HuH-7.5 (cell line): ENCODE measurements around the gene PDK2.

Experiments
- DNase-seq: peaks from one replicate; pipeline ENCODE4 v3.0.0; 2011; ENCODE audit warnings: low spot score

The PDK2 gene

GRCh38 chr17:50079334-50080095, 15.6 kb upstream of the PDK2 start:
- no peak for DNase-seq

DNA sequence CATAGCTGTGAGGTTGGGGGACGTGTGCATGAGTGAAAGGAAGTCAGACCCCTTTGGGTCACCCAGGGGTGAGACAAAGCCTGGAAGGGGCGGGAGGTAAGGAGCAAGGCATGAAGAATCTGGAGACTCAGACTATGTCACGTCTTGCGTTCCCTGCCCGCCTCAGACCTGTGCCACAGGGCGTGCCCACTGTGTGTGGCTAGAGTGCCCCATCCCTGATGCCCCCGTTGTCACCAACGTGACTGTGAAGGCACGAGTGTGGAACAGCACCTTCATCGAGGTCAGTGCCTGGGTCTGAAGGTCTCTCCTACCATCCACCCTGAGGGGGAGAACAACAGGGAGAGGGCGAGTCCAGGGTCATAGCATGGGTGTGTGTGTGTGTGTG, 15.1 kb upstream of the PDK2 start:
- no peak for DNase-seq

GRCh38 chr17:50080827-50081226, 14.3 kb upstream of the PDK2 start:
- no peak for DNase-seq

GRCh38 chr17:50081757-50082156, 13.4 kb upstream of the PDK2 start:
- DNase-seq = no peak

DNA sequence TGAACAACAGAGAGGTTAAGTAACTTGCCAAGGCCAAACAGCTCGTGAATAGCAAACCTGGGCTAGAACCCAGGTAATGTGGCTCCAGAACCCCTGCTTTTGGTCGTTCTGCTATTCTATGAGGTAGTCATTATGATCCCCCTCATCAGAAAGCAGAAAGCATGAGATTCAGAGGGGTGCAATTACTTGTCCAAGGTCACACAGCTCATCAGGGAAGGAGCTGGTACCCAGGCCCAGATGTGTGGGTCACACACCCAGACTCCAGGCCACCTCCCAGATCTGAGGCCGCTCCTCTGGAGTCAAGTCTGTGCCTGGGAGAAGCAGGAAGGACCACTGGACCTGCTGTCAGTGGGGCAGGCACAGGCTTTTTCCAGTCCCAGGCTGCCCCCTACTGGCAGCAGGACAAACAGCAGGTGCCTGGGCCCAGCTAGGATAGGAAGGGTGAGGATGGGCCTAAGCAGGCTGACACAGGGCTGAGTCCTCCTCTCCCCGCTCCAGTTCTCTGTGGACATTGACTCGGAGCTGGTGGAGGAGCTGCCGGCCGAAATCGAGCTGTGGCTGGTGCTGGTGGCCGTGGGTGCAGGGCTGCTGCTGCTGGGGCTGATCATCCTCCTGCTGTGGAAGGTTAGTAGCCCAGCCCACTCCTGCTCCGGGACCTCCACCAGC, 7.8 kb upstream of the PDK2 start:
- DNase-seq = peak; percentile 90

GRCh38 chr17:50087912-50088405, 7.2 kb upstream of the PDK2 start:
- DNase-seq = no peak

DNA sequence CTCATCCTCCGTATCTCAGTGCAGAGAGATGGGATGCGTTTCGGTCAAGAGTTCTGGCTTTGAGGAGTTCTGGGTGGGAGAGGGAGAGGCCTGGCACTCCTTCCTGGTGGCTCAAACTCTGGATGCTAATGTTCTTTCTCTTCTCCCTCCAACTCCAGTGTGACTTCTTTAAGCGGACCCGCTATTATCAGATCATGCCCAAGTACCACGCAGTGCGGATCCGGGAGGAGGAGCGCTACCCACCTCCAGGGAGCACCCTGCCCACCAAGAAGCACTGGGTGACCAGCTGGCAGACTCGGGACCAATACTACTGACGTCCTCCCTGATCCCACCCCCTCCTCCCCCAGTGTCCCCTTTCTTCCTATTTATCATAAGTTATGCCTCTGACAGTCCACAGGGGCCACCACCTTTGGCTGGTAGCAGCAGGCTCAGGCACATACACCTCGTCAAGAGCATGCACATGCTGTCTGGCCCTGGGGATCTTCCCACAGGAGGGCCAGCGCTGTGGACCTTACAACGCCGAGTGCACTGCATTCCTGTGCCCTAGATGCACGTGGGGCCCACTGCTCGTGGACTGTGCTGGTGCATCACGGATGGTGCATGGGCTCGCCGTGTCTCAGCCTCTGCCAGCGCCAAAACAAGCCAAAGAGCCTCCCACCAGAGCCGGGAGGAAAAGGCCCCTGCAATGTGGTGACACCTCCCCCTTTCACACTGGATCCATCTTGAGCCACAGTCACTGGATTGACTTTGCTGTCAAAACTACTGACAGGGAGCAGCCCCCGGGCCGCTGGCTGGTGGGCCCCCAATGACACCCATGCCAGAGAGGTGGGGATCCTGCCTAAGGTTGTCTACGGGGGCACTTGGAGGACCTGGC, 6.0 kb upstream of the PDK2 start:
- DNase-seq = no peak

- no peak for DNase-seq
Measured at GRCh38 chr17:50090071-50090470, 5.1 kb upstream of the PDK2 start.

DNA sequence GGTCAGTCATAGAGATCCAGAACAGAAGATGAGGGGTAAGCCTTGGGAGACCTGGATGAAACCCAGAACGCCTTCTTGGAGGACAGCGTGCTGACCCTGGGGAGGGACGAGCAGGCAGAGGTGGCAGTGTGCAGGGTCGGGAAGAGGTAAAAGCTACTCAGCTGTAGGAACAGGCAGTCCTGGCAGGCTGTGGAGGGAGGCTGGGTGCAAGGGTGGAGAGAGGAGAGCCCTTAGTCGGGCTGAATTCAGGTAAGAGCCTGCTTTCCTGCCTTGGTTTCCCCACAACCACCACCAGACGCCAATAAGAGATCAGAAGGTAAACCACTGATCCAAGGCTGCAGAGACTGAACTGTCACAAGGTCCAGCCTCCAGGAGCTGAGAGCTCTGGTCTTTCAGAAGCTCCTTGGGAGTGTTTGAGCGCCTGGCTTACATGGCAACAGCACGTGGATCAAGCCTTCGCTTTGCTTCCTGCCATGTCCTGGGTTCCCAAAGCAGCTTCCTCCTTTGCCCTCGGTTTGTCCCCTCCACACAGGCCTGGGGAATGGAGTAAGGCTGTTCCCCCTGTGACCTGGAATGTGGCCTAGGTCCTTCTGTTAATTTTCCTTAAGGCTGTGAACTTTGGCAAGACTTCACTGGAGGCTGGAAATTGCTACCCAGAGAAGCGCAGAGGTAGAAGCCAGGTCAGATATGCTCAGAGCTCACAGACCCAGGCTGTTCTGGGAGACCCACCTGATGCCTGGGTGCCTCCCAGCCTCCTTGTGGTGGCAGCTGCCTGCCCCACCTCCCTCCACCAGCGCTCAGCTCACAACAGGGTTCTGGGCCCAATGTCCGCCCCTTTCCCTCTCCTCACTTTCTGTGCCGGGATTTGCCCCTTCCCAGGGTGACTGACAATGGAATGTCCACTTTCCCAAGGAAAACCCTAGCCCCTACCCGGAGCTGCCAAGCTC, 3.9 kb upstream of the PDK2 start:
- no peak for DNase-seq

DNA sequence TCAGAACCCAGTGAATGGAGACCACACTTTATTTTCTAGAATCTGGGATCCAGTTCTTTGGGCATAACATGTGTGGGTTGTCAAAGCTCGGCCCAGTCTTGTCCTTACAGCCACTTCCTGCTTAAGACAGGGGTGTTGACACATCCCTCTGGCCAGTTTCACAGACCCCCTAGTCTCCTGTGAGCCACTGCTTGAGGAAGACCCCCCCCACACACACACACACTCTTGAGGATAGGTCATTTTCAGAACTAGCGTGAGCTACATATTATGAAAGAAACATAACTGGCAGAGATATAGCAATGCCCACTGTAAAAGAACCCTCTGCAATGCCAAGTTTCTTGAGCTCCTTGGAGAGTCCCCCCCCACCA, 3.2 kb upstream of the PDK2 start:
- DNase-seq = no peak

GRCh38 chr17:50093246-50093645, 1.9 kb upstream of the PDK2 start:
- no peak for DNase-seq

DNA sequence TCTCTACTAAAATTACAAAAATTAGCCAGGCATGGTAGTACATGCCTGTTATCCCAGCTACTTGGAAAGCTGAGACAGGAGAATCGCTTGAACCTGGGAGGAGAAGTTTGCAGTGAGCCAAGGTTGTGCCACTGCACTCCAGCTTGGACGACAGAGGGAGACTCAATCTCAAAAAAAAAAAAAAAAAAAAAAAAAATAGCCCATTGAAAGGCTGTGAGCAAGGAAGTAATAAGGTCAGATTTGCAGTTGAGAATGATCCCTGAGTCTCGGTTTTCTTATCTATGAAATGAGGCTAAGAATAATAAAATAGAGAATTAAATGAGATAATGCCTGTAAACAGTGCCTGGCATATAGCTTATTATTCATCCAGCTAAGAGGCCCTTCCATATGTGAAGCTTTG, 1.3 kb upstream of the PDK2 start:
- no peak for DNase-seq

- DNase-seq = peak; percentile 87
Measured at GRCh38 chr17:50094243-50094752, 853 bp upstream of the PDK2 start.

GRCh38 chr17:50095626-50096037, 481 bp downstream of the PDK2 start:
- DNase-seq = no peak

- no peak for DNase-seq
Measured at GRCh38 chr17:50096092-50096491, 941 bp downstream of the PDK2 start.

- no peak for DNase-seq
Measured at GRCh38 chr17:50096758-50097157, 1.6 kb downstream of the PDK2 start.

DNA sequence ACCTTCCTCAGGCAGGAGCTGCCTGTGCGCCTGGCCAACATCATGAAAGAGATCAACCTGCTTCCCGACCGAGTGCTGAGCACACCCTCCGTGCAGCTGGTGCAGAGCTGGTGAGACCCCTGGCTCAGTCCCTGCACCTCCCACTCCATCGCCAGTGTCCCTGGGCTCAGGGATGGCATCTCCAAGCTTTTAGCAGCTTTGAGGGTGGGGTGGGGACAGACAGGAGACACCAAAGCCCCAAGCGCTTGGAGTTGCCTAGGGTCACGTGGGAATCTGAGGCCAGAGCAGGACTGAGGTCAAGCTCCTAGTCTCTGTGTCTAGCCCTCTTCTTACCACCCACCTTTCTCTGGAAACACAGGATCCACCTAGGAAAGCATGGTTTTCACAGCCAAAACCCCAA, 2.3 kb downstream of the PDK2 start:
- no peak for DNase-seq

DNA sequence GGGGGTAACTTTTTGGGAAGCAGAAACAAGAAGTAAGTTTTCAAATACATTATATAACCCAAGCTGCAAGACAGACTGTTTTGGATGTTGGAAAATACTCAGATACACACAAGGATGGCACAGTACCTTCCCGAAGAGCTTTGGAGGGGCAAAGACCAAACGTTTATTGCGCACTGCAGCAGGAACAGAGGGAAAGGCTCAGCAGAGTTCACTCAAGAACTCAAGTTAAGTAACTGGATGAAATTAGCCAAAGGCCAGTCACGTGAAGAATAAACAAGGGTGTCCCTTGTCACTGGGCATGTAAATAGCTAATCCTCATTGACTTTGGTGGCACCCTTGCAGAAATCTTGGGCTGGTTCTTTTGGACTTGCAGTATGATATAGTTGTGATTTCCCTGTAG, 2.8 kb downstream of the PDK2 start:
- DNase-seq = no peak

DNA sequence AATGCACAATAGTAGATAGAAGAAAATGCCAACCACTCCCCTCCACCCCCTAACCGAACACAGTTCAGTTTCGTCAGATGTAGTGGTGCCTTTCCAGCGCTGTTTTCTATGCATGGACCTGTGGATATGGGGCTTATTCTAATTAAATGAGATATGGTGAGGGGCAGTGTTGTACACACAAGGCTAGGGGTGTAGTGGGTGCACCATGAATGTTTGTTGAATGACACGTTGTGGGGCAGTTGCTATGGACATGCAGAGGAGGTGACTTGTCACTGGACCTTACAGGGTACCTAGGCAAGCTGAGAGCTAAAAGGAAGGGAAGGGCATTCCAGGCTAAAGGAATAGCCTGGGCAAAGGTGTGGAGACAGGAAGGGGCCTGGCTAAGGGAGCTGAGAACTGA, 3.4 kb downstream of the PDK2 start:
- DNase-seq = no peak

DNA sequence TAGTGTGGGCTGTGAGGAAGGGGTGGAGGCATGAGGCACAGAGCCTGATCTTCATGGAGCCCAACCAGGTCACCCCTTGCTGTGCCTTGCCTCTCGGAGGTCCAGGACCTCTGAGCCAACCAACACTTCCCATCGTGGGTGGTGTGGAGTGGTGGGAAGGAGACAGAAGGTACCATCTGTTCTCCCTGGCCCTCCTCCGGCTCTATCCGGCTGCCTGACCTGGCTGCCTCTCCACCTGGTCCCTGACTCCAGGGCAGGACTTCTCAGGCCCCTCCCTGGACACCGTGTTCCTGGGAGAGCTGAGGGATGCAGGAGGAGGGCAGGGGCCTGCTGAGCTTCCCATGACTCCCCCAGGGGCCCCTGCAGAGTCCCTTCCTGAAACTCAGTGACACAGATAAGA, 3.9 kb downstream of the PDK2 start:
- no peak for DNase-seq

DNA sequence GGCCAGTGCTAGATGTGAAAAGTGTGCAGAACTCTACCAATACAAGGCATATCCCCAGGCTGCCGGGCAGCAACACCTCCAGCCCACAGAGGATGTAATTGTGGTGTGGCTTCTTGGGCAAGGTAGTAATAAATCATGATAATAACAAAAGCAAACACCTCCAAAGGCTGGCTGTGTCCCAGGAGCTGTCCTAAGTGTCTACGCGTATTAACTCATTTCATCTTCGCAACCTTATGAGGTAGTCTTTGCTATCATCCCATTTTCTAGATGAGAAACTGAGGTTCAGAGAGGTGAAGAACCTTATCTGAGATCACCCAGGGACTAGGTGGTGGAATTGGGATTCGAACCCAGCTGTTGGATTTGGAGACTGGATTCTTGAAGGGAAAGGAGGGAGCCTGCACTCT, 5.3 kb downstream of the PDK2 start:
- DNase-seq = no peak
